Loucy (cell line): ENCODE measurements around the gene SF3B4.
"Not testable (repeated sequence)": the region's sequence is repeated elsewhere in the genome, so short reads cannot be mapped to it uniquely, and the experiment has no call there.

Experiments
- H2AFZ ChIP-seq: fragments of 200-600 bp; sonication (generic); 2 replicates; pipeline ENCODE4 v1.6.0; 2016; ENCODE audit warnings: antibody characterized with exemption, mild to moderate bottlenecking, low read length, moderate library complexity
- H3F3A ChIP-seq: fragments of 200-600 bp; 2 replicates; pipeline ENCODE4 v1.6.0; 2016; ENCODE audit warnings: antibody characterized with exemption, low read depth, mild to moderate bottlenecking
- H3K27me3 ChIP-seq: fragments of 200-600 bp; sonication (generic); 2 replicates; pipeline ENCODE4 v1.6.1; 2014; ENCODE audit warnings: low read length, mild to moderate bottlenecking; ENCODE audit not compliant: insufficient read depth, poor library complexity, severe bottlenecking
- H3K36me3 ChIP-seq: fragments of 200-600 bp; sonication (generic); 2 replicates; pipeline ENCODE4 v1.6.1; 2016; ENCODE audit warnings: low read length; ENCODE audit not compliant: insufficient read depth
- H3K4me1 ChIP-seq: fragments of 200-600 bp; sonication (generic); 2 replicates; pipeline ENCODE4 v1.5.1; 2014; ENCODE audit warnings: low read length, mild to moderate bottlenecking; ENCODE audit not compliant: insufficient read depth, poor library complexity, severe bottlenecking
- H3K4me2 ChIP-seq: fragments of 200-600 bp; sonication (generic); 2 replicates; pipeline ENCODE4 v1.6.0; 2014; ENCODE audit warnings: antibody characterized with exemption, low read length, low read depth, mild to moderate bottlenecking; ENCODE audit not compliant: poor library complexity, severe bottlenecking
- H3K4me3 ChIP-seq: fragments of 200-600 bp; sonication (generic); 2 replicates; pipeline ENCODE4 v1.5.1; 2014; ENCODE audit warnings: low read length, mild to moderate bottlenecking, mixed read lengths; ENCODE audit not compliant: poor library complexity, severe bottlenecking
- H3K79me2 ChIP-seq: fragments of 200-600 bp; sonication (generic); 2 replicates; pipeline ENCODE4 v1.6.1; 2014; ENCODE audit warnings: low read length; ENCODE audit not compliant: insufficient read depth
- H3K9ac ChIP-seq: fragments of 200-600 bp; sonication (generic); 2 replicates; pipeline ENCODE4 v1.6.0; 2014; ENCODE audit warnings: mild to moderate bottlenecking, low read depth, low read length, moderate library complexity; ENCODE audit not compliant: poor library complexity, severe bottlenecking
- H3K9me2 ChIP-seq: fragments of 200-600 bp; sonication (generic); replicated peaks from 2 replicates; pipeline ENCODE4 v1.6.1; 2016; ENCODE audit warnings: low read depth, low read length, mixed read lengths
- H3K9me3 ChIP-seq: fragments of 200-600 bp; sonication (generic); 2 replicates; pipeline ENCODE4 v1.6.1; 2014; ENCODE audit warnings: mild to moderate bottlenecking, antibody characterized with exemption, low read length, low read depth; ENCODE audit not compliant: insufficient read depth
- H4K20me1 ChIP-seq: fragments of 200-600 bp; sonication (generic); 2 replicates; pipeline ENCODE4 v1.6.0; 2014; ENCODE audit warnings: antibody characterized with exemption, low read length, mild to moderate bottlenecking; ENCODE audit not compliant: insufficient read depth, poor library complexity, severe bottlenecking
- EZH2phosphoT487 ChIP-seq: fragments of 200-600 bp; IDR thresholded peaks from 2 replicates; pipeline ENCODE4 v1.6.1; 2018; ENCODE audit warnings: antibody characterized with exemption, mild to moderate bottlenecking, moderate library complexity, borderline replicate concordance
- TF ChIP-seq, protein P1 (sequence below): fragments of 200-600 bp; sonication (generic); conservative IDR thresholded peaks from 2 replicates; pipeline ENCODE4 v1.5.1; 2014; ENCODE audit warnings: mild to moderate bottlenecking, antibody characterized with exemption, low read length

SF3B4 gene

DNA sequence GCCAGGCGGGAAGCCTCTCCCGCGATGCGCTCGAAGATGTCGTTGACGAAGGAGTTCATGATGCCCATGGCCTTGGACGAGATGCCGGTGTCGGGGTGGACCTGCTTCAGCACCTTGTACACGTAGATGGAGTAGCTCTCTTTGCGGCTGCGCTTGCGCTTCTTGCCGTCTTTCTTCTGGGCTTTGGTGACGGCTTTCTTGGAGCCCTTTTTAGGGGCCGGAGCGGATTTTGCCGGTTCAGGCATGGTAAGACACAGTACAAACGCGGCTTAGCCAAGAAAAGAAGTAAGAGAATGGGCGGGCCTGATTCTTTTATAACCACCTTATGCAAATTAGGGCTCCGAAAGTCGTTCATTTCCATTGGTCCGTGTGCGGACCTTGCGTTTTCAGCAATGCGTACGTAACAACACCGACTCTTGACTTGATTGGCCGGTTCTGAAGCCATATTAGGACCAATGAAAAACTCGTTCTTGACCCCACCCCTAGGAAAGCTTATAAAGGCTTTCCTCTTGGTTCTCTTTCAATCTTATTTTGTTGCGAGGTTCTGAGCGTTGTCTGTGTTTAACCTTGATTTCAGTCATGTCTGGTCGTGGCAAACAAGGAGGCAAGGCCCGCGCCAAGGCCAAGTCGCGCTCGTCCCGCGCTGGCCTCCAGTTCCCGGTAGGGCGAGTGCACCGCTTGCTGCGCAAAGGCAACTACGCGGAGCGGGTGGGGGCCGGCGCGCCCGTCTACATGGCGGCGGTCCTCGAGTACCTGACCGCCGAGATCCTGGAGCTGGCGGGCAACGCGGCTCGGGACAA is 41.0 kb downstream of the SF3B4 start:
- H3K27me3 ChIP-seq: no peaks in the 10 kb centered on the region
- peak overlapping the region; percentile 93 for H3K4me2 ChIP-seq
- peaks cover 21% of the 10 kb centered on the region for H3F3A ChIP-seq
- peaks cover 16% of the 10 kb centered on the region for H3K79me2 ChIP-seq
- no peaks in the 10 kb centered on the region for H3K9me3 ChIP-seq
- H3K36me3 ChIP-seq: no peaks in the 10 kb centered on the region
- no peaks in the 10 kb centered on the region for H3K9me2 ChIP-seq
- H3K4me3 ChIP-seq: peak overlapping the region; percentile 79
- TF ChIP-seq, protein P1, sequence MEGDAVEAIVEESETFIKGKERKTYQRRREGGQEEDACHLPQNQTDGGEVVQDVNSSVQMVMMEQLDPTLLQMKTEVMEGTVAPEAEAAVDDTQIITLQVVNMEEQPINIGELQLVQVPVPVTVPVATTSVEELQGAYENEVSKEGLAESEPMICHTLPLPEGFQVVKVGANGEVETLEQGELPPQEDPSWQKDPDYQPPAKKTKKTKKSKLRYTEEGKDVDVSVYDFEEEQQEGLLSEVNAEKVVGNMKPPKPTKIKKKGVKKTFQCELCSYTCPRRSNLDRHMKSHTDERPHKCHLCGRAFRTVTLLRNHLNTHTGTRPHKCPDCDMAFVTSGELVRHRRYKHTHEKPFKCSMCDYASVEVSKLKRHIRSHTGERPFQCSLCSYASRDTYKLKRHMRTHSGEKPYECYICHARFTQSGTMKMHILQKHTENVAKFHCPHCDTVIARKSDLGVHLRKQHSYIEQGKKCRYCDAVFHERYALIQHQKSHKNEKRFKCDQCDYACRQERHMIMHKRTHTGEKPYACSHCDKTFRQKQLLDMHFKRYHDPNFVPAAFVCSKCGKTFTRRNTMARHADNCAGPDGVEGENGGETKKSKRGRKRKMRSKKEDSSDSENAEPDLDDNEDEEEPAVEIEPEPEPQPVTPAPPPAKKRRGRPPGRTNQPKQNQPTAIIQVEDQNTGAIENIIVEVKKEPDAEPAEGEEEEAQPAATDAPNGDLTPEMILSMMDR: no peak
- TF ChIP-seq EZH2phosphoT487: no peak
- H3K4me1 ChIP-seq: peaks cover 24% of the 10 kb centered on the region
- H4K20me1 ChIP-seq: no peaks in the 10 kb centered on the region
- H2AFZ ChIP-seq: no peak overlapping the region
- peak overlapping the region; percentile 97 for H3K9ac ChIP-seq

DNA sequence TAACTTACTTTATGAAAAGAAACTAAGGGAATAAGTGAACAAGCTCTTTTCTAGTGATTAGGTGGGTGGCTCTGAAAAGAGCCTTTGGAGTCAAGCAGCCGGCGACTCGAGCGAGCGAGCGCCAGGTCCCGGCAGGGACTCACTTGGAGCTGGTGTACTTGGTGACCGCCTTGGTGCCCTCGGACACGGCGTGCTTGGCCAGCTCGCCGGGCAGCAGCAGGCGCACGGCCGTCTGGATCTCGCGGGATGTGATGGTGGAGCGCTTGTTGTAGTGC is 41.5 kb downstream of the SF3B4 start:
- not testable (repeated sequence) for H3K36me3 ChIP-seq, H3K27me3 ChIP-seq, H4K20me1 ChIP-seq, H2AFZ ChIP-seq, H3K9me2 ChIP-seq, H3K9me3 ChIP-seq
- Histone ChIP-seq H3K4me2 (peak overlapping the region; percentile 93), H3K4me3 (peak overlapping the region; percentile 79), H3K9ac (peak overlapping the region; percentile 94), H3F3A (peaks cover 21% of the 10 kb centered on the region), H3K4me1 (peaks cover 24% of the 10 kb centered on the region), H3K79me2 (peaks cover 16% of the 10 kb centered on the region)

DNA sequence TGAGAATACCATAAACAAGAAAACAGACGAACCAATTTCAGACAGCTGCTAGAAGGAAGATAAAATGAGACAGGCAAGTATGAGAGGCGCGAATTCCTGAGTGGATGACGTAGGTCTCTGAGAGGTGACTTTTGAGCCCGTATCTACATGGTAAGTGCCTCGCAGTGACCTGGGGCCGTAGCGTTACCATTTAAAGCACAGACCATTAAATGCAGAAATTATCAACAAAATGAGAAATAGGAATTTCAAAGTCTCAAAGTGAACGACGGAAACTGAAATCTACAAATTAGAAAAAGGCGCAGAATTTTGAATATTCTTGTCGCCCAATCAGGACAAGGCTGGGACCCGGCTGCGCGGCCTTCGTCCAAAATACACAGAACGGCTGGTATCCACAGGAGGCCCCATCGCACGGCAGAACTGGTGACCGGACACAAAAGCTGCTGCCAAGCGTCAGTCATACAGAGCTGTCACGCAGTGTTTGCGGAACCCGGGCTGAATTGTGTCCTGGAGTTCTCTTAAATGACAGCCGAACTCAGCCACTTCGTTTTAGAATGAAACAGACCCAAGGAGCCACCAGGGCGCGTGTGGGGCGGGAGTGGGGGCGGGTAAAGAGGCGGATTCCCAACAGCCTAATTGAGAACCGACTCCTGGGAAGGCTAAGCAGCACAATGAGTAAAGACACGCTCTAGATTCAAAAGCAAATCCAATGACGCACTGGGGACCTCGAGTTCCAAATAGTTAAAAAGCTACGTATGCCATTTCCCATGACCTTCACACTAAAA is 42.1 kb downstream of the SF3B4 start:
- Histone ChIP-seq H3F3A (peaks cover 21% of the 10 kb centered on the region), H3K4me1 (peaks cover 24% of the 10 kb centered on the region), H4K20me1 (no peaks in the 10 kb centered on the region), H3K27me3 (no peaks in the 10 kb centered on the region), H3K9ac (peak overlapping the region; percentile 94), H3K9me2 (no peaks in the 10 kb centered on the region), H3K4me2 (peak overlapping the region; percentile 93), H3K9me3 (no peaks in the 10 kb centered on the region), H3K36me3 (no peaks in the 10 kb centered on the region), H3K79me2 (peaks cover 16% of the 10 kb centered on the region), H3K4me3 (peak overlapping the region; percentile 79), H2AFZ (no peak overlapping the region)
- no peak for TF ChIP-seq EZH2phosphoT487
- TF ChIP-seq, protein P1: 0 out of 2 replicates have a peak, but pooled peaks have one; percentile 13
